ENCODE data around the gene DUSP23. TPM values are rescaled to one million over a fixed set of nuclear protein-coding genes. Genes with fewer than 3 reads are reported as not detected.

DUSP23 gene
- total and polyA plus RNA-seq, 4 donors, result 25.8 to 244 (median 110) TPM

DNA sequence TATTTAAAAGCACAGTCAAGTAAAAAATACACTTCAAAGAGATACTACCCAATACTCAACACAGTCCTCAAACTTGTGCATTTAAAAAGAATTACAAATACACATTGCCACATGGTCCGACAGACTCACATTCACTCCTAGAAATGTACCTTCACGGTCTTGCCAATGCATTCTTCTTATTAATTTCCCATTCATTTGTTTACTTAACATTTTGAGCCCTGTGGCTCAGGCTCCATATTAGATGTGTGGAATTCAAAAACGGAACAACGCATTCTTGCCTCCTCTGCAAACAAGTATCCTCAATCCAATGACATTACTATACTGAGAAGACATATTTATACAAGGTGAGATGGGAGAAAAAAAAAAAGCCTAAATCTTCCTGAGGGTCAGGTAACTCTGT is 2.5 kb upstream of the DUSP23 start:
- no peak for TF ChIP-seq CTCF (IDR thresholded peaks at IDR 0.05; ENCODE audit: control extremely low read depth, extremely low read depth)
- no peak for ATAC-seq (ENCODE audit: insufficient read depth, low FRiP score)
- no peak overlapping the region for H3K27ac ChIP-seq (ENCODE audit: low read depth in 1 of 2, low read length in 1 of 2)

DNA sequence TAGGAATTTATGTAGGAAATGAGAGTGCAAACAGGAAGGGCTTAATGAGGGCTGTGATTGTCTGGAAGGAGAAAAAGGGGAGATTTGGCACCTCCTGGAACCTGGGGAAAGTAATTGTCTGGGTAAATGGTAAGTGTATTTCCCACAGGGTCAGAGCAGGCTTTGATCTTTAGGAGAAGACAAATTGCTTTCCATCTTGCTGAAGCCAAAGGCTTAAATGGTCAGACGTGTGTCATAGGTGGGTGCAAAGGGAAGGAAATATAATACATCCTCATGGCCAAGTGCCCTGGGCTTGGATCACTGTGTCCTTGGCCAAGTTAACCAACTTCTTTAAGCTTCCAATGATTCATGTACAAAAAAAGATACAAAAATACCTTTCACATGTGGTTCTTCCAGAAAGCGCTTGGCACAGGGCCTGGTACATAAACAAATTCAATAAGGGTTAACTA is 1.3 kb upstream of the DUSP23 start:
- Histone ChIP-seq H3K4me3 (no peak overlapping the region), H3K4me1 (ENCODE audit: control insufficient read depth in 5 of 5, insufficient read depth in 5 of 5, low read length in 5 of 5) (peaks cover 0 to 13% (median 5%) of the 10 kb centered on the region in 5 donors), H3K27me3 (ENCODE audit: control insufficient read depth in 3 of 3, insufficient read depth in 3 of 3, low read length in 2 of 3) (no peaks in the 10 kb centered on the region), H3K27ac (ENCODE audit: low read depth in 1 of 2, low read length in 1 of 2) (peak overlapping the region in 1 of 2 donors; percentile 20), H3K9me3 (ENCODE audit: control insufficient read depth in 4 of 4, insufficient read depth in 3 of 4, low read length in 3 of 4) (peaks cover 0 to 5% (median 0%) of the 10 kb centered on the region in 4 donors), H3K9ac (ENCODE audit: insufficient read depth in 1 of 2, low read length in 2 of 2) (no peak overlapping the region), H3K36me3 (ENCODE audit: control insufficient read depth in 4 of 4, insufficient read depth in 4 of 4, low read length in 4 of 4) (no peaks in the 10 kb centered on the region)
- ATAC-seq (ENCODE audit: insufficient read depth, low FRiP score) (no peak), DNase-seq (peak in 2 of 3 donors; percentile 4 to 17)
- WGBS, 2 donors, result 56 to 60% methylated on average over 2 of the region's 2 CpGs
- TF ChIP-seq CTCF (IDR thresholded peaks at IDR 0.05; ENCODE audit: control extremely low read depth, extremely low read depth), result no peak

More for the DNA sequence above, 2.5 kb upstream of the DUSP23 start:
- Histone ChIP-seq H3K9me3 (ENCODE audit: control insufficient read depth in 4 of 4, insufficient read depth in 3 of 4, low read length in 3 of 4) (peaks cover 0 to 5% (median 0%) of the 10 kb centered on the region in 4 donors), H3K4me1 (ENCODE audit: control insufficient read depth in 5 of 5, insufficient read depth in 5 of 5, low read length in 5 of 5) (peaks cover 0 to 16% (median 5%) of the 10 kb centered on the region in 5 donors), H3K4me3 (no peak overlapping the region), H3K27me3 (ENCODE audit: control insufficient read depth in 3 of 3, insufficient read depth in 3 of 3, low read length in 2 of 3) (no peaks in the 10 kb centered on the region), H3K9ac (ENCODE audit: insufficient read depth in 1 of 2, low read length in 2 of 2) (no peak overlapping the region), H3K36me3 (ENCODE audit: control insufficient read depth in 4 of 4, insufficient read depth in 4 of 4, low read length in 4 of 4) (no peaks in the 10 kb centered on the region)
- no peak for DNase-seq
- 81 to 89% methylated on average over 4 of the region's 4 CpGs for WGBS, 2 donors

DNA sequence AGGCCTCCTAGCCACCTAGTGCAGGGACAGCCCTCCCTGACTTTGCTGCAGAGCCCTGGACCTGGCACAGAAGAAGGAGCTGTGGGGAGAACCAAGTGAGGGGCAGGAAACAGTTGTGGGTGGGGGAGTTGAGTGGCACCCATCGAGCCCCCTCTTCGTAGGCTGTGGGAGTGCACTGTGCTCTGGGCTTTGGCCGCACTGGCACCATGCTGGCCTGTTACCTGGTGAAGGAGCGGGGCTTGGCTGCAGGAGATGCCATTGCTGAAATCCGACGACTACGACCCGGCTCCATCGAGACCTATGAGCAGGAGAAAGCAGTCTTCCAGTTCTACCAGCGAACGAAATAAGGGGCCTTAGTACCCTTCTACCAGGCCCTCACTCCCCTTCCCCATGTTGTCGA is 1.2 kb downstream of the DUSP23 start:
- Histone ChIP-seq H3K4me3 (peak overlapping the region; percentile 1), H3K9ac (ENCODE audit: insufficient read depth in 1 of 2, low read length in 2 of 2) (no peak overlapping the region), H3K27me3 (ENCODE audit: control insufficient read depth in 3 of 3, insufficient read depth in 3 of 3, low read length in 2 of 3) (no peaks in the 10 kb centered on the region), H3K27ac (ENCODE audit: low read depth in 1 of 2, low read length in 1 of 2) (peak overlapping the region in 1 of 2 donors; percentile 37), H3K36me3 (ENCODE audit: control insufficient read depth in 4 of 4, insufficient read depth in 4 of 4, low read length in 4 of 4) (no peaks in the 10 kb centered on the region), H3K4me1 (ENCODE audit: control insufficient read depth in 5 of 5, insufficient read depth in 5 of 5, low read length in 5 of 5) (peaks cover 0 to 13% (median 5%) of the 10 kb centered on the region in 5 donors), H3K9me3 (ENCODE audit: control insufficient read depth in 4 of 4, insufficient read depth in 3 of 4, low read length in 3 of 4) (no peaks in the 10 kb centered on the region)
- WGBS, 2 donors, result 94% methylated on average over 12 of the region's 12 CpGs
- DNase-seq, result no peak
- no peak for TF ChIP-seq CTCF (IDR thresholded peaks at IDR 0.05; ENCODE audit: control extremely low read depth, extremely low read depth)
- ATAC-seq (ENCODE audit: insufficient read depth, low FRiP score), result no peak

- WGBS, 2 donors, result 63 to 100% methylated on average over 1 of the region's 1 CpG
- no peak overlapping the region for H3K4me3 ChIP-seq
- no peak overlapping the region for H3K9ac ChIP-seq (ENCODE audit: insufficient read depth in 1 of 2, low read length in 2 of 2)
- DNase-seq, result no peak
- no peaks in the 10 kb centered on the region for H3K9me3 ChIP-seq (ENCODE audit: control insufficient read depth in 4 of 4, insufficient read depth in 3 of 4, low read length in 3 of 4)
- no peaks in the 10 kb centered on the region for H3K36me3 ChIP-seq (ENCODE audit: control insufficient read depth in 4 of 4, insufficient read depth in 4 of 4, low read length in 4 of 4)
- TF ChIP-seq CTCF (IDR thresholded peaks at IDR 0.05; ENCODE audit: control extremely low read depth, extremely low read depth), result no peak
- H3K4me1 ChIP-seq (ENCODE audit: control insufficient read depth in 5 of 5, insufficient read depth in 5 of 5, low read length in 5 of 5), result peaks cover 0 to 13% (median 5%) of the 10 kb centered on the region in 5 donors
- H3K27ac ChIP-seq (ENCODE audit: low read depth in 1 of 2, low read length in 1 of 2), result no peak overlapping the region
- ATAC-seq (ENCODE audit: insufficient read depth, low FRiP score), result no peak
- no peaks in the 10 kb centered on the region for H3K27me3 ChIP-seq (ENCODE audit: control insufficient read depth in 3 of 3, insufficient read depth in 3 of 3, low read length in 2 of 3)
Measured at GRCh38 chr1:159783724-159784123, 3.0 kb downstream of the DUSP23 start.
